ENCODE data around the gene ACTL7B. TPM values are rescaled to one million over a fixed set of nuclear protein-coding genes. Genes with fewer than 3 reads are reported as not detected.

The ACTL7B gene, protein sequence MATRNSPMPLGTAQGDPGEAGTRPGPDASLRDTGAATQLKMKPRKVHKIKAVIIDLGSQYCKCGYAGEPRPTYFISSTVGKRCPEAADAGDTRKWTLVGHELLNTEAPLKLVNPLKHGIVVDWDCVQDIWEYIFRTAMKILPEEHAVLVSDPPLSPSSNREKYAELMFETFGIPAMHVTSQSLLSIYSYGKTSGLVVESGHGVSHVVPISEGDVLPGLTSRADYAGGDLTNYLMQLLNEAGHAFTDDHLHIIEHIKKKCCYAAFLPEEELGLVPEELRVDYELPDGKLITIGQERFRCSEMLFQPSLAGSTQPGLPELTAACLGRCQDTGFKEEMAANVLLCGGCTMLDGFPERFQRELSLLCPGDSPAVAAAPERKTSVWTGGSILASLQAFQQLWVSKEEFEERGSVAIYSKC
- total RNA-seq: 100 to 1,000 TPM in 1 of 2 donors, 10 to 100 TPM in 1; 72.6 to 129 TPM
- polyA plus RNA-seq (ENCODE audit: insufficient read depth, low read depth, low replicate concordance): 162 TPM
- long read RNA-seq, donor 1: 0 reads
- long read RNA-seq, donor 2: 0 reads

DNA sequence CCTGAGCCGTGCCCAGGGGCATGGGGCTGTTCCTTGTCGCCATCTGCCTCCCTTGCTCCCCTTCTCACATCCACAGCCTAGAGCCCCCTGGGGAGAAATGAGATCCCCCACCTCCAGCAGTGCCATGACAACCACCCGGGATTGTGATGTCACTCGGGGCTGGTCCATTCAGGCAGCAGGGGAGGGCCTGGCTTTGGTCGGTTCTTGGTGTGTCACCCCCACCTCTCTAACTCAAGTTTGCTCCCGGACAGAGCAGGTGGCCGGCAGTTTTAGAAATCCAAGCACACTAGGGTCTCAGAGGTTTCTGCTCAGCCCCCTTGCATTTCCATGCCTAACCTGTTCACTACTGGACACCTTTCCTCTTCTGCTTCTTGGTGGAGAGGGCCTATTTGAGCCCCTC lies at the start of gene ACTL7B:
Gene ACTL7B (minus strand): TSS at position 99 of the 400 bp plus-strand sequence. CDS start 56 bp downstream, at position 43.
- intact Hi-C loops (cut with DNase I; ENCODE audit: low total_unique reads): no loop called here
- TF ChIP-seq POLR2A (IDR thresholded peaks at IDR 0.05): no peak
- TF ChIP-seq, protein P1, sequence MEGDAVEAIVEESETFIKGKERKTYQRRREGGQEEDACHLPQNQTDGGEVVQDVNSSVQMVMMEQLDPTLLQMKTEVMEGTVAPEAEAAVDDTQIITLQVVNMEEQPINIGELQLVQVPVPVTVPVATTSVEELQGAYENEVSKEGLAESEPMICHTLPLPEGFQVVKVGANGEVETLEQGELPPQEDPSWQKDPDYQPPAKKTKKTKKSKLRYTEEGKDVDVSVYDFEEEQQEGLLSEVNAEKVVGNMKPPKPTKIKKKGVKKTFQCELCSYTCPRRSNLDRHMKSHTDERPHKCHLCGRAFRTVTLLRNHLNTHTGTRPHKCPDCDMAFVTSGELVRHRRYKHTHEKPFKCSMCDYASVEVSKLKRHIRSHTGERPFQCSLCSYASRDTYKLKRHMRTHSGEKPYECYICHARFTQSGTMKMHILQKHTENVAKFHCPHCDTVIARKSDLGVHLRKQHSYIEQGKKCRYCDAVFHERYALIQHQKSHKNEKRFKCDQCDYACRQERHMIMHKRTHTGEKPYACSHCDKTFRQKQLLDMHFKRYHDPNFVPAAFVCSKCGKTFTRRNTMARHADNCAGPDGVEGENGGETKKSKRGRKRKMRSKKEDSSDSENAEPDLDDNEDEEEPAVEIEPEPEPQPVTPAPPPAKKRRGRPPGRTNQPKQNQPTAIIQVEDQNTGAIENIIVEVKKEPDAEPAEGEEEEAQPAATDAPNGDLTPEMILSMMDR (IDR thresholded peaks at IDR 0.05): no peak
- peak within 1 kb of the TSS; percentile 17 to 32 for H3K4me3 ChIP-seq
- no peaks in the 10 kb centered on the region for H3K9me3 ChIP-seq
- 67 to 80% methylated on average over 4 to 7 of the region's 7 CpGs for WGBS, 2 donors
- H3K27ac ChIP-seq: no peak within 1 kb of the TSS
- DNase-seq: no peak
- no peaks in the 10 kb centered on the region for H3K36me3 ChIP-seq (ENCODE audit: low read depth, missing control alignments)
- no peaks in the 10 kb centered on the region for H3K4me1 ChIP-seq
- no peaks in the 10 kb centered on the region for H3K27me3 ChIP-seq

DNA sequence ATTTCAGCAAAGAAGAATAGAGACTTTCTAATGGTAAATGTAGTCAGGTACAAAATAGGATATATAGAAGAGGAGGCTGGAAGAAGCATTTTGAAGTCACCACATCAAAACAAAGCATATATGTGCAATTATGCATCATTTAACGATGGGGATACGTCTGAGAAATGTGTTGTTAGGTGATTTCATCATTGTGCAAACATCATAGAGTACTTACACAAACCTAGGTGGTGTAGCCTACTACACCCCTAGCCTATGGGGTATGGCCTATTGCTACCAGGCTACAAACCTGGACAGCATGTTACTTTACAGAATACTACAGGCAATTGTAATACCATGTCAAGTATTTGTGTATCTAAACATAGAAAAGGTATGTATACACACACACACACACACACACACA lies 49.7 kb upstream of the ACTL7B start:
- intact Hi-C loops (cut with DNase I; ENCODE audit: low total_unique reads): no loop called here
- no peaks in the 10 kb centered on the region for H3K27me3 ChIP-seq
- DNase-seq: no peak
- H3K4me1 ChIP-seq: no peaks in the 10 kb centered on the region
- no peaks in the 10 kb centered on the region for H3K36me3 ChIP-seq (ENCODE audit: low read depth, missing control alignments)
- no peak overlapping the region for H3K4me3 ChIP-seq
- H3K9me3 ChIP-seq: no peaks in the 10 kb centered on the region
- WGBS, 2 donors: 74 to 77% methylated on average over 2 of the region's 2 CpGs
- TF ChIP-seq POLR2A (IDR thresholded peaks at IDR 0.05): no peak
- TF ChIP-seq, protein P1 (IDR thresholded peaks at IDR 0.05): no peak
- no peak overlapping the region for H3K27ac ChIP-seq

DNA sequence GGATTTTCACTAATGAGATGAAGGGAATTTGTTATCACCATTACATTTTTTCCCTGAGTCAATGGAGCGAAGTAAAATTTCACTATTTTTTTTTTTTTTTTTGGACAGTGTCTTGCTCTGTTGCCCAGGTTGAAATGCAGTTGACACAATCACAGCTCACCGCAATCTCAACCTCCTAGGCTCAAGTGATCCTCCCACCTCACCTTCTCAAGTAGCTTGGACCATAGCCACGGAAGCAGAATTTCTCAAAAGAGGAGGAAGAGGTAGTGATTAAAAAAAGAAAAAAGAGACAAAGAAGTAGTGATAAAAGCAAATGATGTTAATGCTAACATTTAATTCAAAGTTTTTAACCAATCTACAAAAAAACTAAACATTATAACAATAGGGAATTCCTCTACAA lies 48.4 kb upstream of the ACTL7B start:
- Histone ChIP-seq H3K36me3 (ENCODE audit: low read depth, missing control alignments) (no peaks in the 10 kb centered on the region), H3K27ac (no peak overlapping the region), H3K9me3 (no peaks in the 10 kb centered on the region), H3K4me1 (no peaks in the 10 kb centered on the region), H3K27me3 (no peaks in the 10 kb centered on the region), H3K4me3 (no peak overlapping the region)
- WGBS, 2 donors: 79 to 88% methylated on average over 3 of the region's 3 CpGs
- no peak for DNase-seq
- intact Hi-C loops (cut with DNase I; ENCODE audit: low total_unique reads): no loop called here
- no peak for TF ChIP-seq POLR2A (IDR thresholded peaks at IDR 0.05)
- TF ChIP-seq, protein P1 (IDR thresholded peaks at IDR 0.05): no peak

DNA sequence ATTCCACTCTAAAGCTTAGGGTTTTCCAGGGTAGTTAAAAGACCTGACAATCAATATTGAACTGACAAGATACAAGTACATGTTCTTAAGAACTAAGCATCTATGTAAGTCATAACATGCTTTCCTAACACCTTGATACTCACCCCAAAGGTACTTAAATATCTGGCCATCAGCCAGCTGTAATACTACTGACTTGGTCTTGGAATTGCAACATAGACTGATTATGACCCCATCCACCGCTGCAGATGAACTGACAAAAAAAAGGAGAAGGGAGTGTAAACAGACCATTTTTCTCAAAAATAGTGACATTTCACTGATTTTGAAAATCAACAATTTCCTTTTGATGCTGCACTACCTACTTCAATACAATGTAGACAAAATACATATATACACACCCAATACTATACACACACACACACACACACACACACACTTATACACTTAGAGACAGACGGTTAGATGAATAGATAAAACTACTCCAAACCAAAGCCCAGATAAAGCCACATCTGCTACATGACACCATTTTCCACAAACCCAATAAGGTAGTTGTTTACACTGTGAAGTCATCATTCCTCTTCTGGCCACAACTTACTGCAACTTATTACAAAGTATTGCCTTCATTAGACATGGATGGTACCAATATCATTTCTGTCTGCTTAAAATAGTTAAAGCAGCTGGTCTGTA lies 47.8 kb upstream of the ACTL7B start:
- H3K4me1 ChIP-seq: no peaks in the 10 kb centered on the region
- H3K27ac ChIP-seq: no peak overlapping the region
- 91 to 92% methylated on average over 2 of the region's 2 CpGs for WGBS, 2 donors
- no peak for DNase-seq
- intact Hi-C loops (cut with DNase I; ENCODE audit: low total_unique reads): no loop called here
- H3K4me3 ChIP-seq: no peak overlapping the region
- no peaks in the 10 kb centered on the region for H3K36me3 ChIP-seq (ENCODE audit: low read depth, missing control alignments)
- H3K9me3 ChIP-seq: no peaks in the 10 kb centered on the region
- H3K27me3 ChIP-seq: no peaks in the 10 kb centered on the region
- TF ChIP-seq, protein P1 (IDR thresholded peaks at IDR 0.05): no peak
- no peak for TF ChIP-seq POLR2A (IDR thresholded peaks at IDR 0.05)

Data from testis (tissue), 5 donors.